Measurements from ENCODE around the gene PLOD2.

PLOD2 gene

DNA sequence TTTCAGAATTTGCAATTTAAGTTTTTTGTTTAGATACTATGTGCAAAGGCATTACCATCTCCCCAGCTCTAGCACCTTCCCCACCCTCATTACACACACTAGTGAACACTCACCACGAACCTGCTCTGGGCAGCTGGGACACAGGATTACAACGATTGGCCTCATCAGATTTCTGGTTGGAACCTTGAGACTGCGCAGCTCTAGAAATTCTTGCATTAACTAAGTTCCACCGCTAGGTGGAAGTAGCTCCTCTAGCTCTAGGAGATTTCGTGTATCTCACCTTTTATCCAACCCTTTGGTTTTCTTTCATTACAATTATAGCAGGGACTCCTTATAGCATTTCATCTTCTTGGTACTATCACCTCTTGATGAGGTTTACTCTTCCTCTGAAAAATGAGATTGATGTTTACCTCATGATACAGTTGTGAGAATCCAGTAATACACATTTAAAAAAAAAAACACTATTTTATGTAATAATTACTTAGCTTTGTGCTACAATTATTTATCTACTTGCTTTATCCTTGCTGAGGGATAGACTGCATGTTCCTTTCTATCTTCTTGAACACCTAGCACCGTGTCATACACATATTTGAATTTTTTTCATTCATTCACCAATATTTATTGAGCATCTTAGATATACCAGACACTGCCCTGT lies 28.7 kb upstream of the PLOD2 start:
- no peak overlapping the region for H3K4me3 ChIP-seq (ENCODE audit: low read length, poor library complexity, severe bottlenecking)
- no peaks in the 10 kb centered on the region for H3K36me3 ChIP-seq (ENCODE audit: insufficient read depth, low read length)
- TF ChIP-seq, protein P1, sequence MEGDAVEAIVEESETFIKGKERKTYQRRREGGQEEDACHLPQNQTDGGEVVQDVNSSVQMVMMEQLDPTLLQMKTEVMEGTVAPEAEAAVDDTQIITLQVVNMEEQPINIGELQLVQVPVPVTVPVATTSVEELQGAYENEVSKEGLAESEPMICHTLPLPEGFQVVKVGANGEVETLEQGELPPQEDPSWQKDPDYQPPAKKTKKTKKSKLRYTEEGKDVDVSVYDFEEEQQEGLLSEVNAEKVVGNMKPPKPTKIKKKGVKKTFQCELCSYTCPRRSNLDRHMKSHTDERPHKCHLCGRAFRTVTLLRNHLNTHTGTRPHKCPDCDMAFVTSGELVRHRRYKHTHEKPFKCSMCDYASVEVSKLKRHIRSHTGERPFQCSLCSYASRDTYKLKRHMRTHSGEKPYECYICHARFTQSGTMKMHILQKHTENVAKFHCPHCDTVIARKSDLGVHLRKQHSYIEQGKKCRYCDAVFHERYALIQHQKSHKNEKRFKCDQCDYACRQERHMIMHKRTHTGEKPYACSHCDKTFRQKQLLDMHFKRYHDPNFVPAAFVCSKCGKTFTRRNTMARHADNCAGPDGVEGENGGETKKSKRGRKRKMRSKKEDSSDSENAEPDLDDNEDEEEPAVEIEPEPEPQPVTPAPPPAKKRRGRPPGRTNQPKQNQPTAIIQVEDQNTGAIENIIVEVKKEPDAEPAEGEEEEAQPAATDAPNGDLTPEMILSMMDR (conservative IDR thresholded peaks at IDR 0.05; ENCODE audit: low read length), result peak; percentile 82
- no peak for TF ChIP-seq EZH2phosphoT487 (IDR thresholded peaks at IDR 0.05; ENCODE audit: borderline replicate concordance)
- H2AFZ ChIP-seq (ENCODE audit: low read length), result no peak overlapping the region
- H3K4me2 ChIP-seq (ENCODE audit: low read depth, low read length, poor library complexity, severe bottlenecking), result no peak overlapping the region
- H3K79me2 ChIP-seq (ENCODE audit: insufficient read depth, low read length), result no peaks in the 10 kb centered on the region
- no peaks in the 10 kb centered on the region for H3F3A ChIP-seq (ENCODE audit: low read depth)
- no peaks in the 10 kb centered on the region for H3K9me3 ChIP-seq (ENCODE audit: insufficient read depth, low read depth, low read length)
- no peaks in the 10 kb centered on the region for H4K20me1 ChIP-seq (ENCODE audit: insufficient read depth, low read length, poor library complexity, severe bottlenecking)
- H3K27me3 ChIP-seq (ENCODE audit: insufficient read depth, low read length, poor library complexity, severe bottlenecking), result no peaks in the 10 kb centered on the region
- no peaks in the 10 kb centered on the region for H3K4me1 ChIP-seq (ENCODE audit: insufficient read depth, low read length, poor library complexity, severe bottlenecking)
- H3K9me2 ChIP-seq (replicated peaks; ENCODE audit: low read depth, low read length), result no peaks in the 10 kb centered on the region
- no peak overlapping the region for H3K9ac ChIP-seq (ENCODE audit: low read depth, low read length, poor library complexity, severe bottlenecking)

DNA sequence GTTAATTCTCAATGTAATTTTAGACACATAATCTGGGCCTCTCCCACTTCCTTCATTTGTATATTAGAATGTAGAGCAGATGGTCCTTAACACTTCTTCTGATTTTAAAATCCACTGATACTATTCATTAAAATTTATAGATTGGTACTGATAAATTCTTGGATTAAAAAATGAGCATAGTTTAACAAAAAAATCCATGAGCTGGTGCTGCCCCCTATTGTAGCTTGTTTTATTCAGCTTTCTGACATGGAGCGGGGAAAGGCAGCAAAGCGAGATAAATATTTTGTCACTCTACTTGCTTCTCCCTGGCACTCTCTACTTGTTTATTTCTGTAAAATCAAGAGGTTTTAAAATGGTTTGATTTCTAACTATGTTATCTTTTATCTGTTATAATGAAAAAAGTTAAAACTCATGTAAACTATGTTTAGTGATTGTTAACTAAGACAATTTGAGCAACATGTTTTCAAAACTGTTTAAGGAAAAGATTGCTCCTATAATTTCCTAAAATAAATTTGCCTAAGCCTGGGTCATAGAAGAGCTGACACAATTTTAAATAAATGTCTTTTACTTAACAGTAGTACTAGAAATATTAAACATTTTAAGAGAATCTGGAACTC lies 26.5 kb upstream of the PLOD2 start:
- H3K4me2 ChIP-seq (ENCODE audit: low read depth, low read length, poor library complexity, severe bottlenecking), result no peak overlapping the region
- H3K4me3 ChIP-seq (ENCODE audit: low read length, poor library complexity, severe bottlenecking), result no peak overlapping the region

DNA sequence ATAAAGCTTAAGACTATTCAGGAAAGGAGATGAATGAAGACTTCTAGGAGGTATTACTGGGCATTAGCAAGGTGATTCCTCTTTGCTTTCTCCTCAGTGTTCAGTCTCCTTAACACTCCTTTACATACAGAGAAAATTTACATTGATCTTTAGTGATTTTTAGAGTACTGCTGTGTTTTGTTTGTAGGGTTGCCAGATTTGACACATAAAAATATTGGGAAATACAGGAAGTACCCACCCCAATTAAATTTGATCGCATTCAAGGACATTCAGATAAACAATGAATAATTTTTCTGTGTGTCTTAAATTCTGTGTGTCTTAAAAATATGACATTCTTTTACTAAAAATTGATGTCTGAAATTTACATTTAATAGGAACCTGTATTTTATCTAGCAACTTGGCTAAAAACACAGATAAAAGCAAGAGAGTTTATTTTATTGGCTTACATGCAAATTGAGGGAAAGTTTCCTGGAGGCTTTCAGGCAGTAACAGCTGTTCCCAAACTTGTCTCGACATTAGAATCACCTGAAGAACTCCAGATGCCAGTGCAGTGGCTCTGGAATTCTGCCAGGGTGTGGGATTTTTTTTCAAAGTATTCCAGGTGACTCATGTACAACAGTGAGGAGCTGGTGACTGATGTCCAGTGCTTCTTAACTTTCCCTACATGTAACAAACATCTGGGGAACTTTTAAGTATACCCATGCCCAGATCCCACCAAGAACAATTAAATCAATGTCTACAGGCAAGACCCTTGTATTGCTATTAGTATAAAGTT lies 23.4 kb upstream of the PLOD2 start:
- H3K4me1 ChIP-seq (ENCODE audit: insufficient read depth, low read length, poor library complexity, severe bottlenecking), result no peaks in the 10 kb centered on the region
- no peak overlapping the region for H3K4me2 ChIP-seq (ENCODE audit: low read depth, low read length, poor library complexity, severe bottlenecking)
- H4K20me1 ChIP-seq (ENCODE audit: insufficient read depth, low read length, poor library complexity, severe bottlenecking), result no peaks in the 10 kb centered on the region
- H3K79me2 ChIP-seq (ENCODE audit: insufficient read depth, low read length), result no peaks in the 10 kb centered on the region
- H2AFZ ChIP-seq (ENCODE audit: low read length), result no peak overlapping the region
- no peak overlapping the region for H3K9ac ChIP-seq (ENCODE audit: low read depth, low read length, poor library complexity, severe bottlenecking)
- H3K9me2 ChIP-seq (replicated peaks; ENCODE audit: low read depth, low read length), result no peaks in the 10 kb centered on the region
- H3K4me3 ChIP-seq (ENCODE audit: low read length, poor library complexity, severe bottlenecking), result no peak overlapping the region
- no peaks in the 10 kb centered on the region for H3F3A ChIP-seq (ENCODE audit: low read depth)
- no peaks in the 10 kb centered on the region; the same call in 1 of the 2 replicates for H3K9me3 ChIP-seq (ENCODE audit: insufficient read depth, low read depth, low read length)
- no peaks in the 10 kb centered on the region for H3K36me3 ChIP-seq (ENCODE audit: insufficient read depth, low read length)
- TF ChIP-seq, protein P1 (conservative IDR thresholded peaks at IDR 0.05; ENCODE audit: low read length), result no peak
- no peak for TF ChIP-seq EZH2phosphoT487 (IDR thresholded peaks at IDR 0.05; ENCODE audit: borderline replicate concordance)
- H3K27me3 ChIP-seq (ENCODE audit: insufficient read depth, low read length, poor library complexity, severe bottlenecking), result no peaks in the 10 kb centered on the region

More for the DNA sequence above, 26.5 kb upstream of the PLOD2 start:
- Histone ChIP-seq H3F3A (ENCODE audit: low read depth) (no peaks in the 10 kb centered on the region), H3K36me3 (ENCODE audit: insufficient read depth, low read length) (no peaks in the 10 kb centered on the region), H3K9me2 (replicated peaks; ENCODE audit: low read depth, low read length) (no peaks in the 10 kb centered on the region), H3K9ac (ENCODE audit: low read depth, low read length, poor library complexity, severe bottlenecking) (no peak overlapping the region), H3K79me2 (ENCODE audit: insufficient read depth, low read length) (no peaks in the 10 kb centered on the region), H3K9me3 (ENCODE audit: insufficient read depth, low read depth, low read length) (no peaks in the 10 kb centered on the region), H3K4me1 (ENCODE audit: insufficient read depth, low read length, poor library complexity, severe bottlenecking) (no peaks in the 10 kb centered on the region), H4K20me1 (ENCODE audit: insufficient read depth, low read length, poor library complexity, severe bottlenecking) (no peaks in the 10 kb centered on the region), H2AFZ (ENCODE audit: low read length) (no peak overlapping the region), H3K27me3 (ENCODE audit: insufficient read depth, low read length, poor library complexity, severe bottlenecking) (no peaks in the 10 kb centered on the region)
- no peak for TF ChIP-seq EZH2phosphoT487 (IDR thresholded peaks at IDR 0.05; ENCODE audit: borderline replicate concordance)
- TF ChIP-seq, protein P1 (conservative IDR thresholded peaks at IDR 0.05; ENCODE audit: low read length), result peak; percentile 64
